BE2C (cell line): ENCODE data around the gene SMARCAD1.

Source experiments
- DNase-seq: peaks from one replicate; pipeline ENCODE4 v3.0.0-alpha.2; 2020
- H3K27me3 ChIP-seq: fragments of 250-450 bp; sonication (Bioruptor Pico); 2 replicates; pipeline ENCODE4 v1.5.1; 2020; ENCODE audit warnings: mild to moderate bottlenecking
- H3K36me3 ChIP-seq: fragments of 250-450 bp; sonication (Bioruptor Pico); 2 replicates; pipeline ENCODE4 v1.5.1; 2020; ENCODE audit warnings: mild to moderate bottlenecking
- H3K4me1 ChIP-seq: fragments of 250-450 bp; sonication (Bioruptor Pico); 2 replicates; pipeline ENCODE4 v1.5.1; 2020
- H3K4me3 ChIP-seq: 2 replicates; pipeline ENCODE4 v1.5.1; 2011; ENCODE audit warnings: low read depth, low read length
- H3K9me3 ChIP-seq: fragments of 250-450 bp; sonication (Bioruptor Pico); 2 replicates; pipeline ENCODE4 v1.5.1; 2020
- CTCF ChIP-seq: IDR thresholded peaks from 2 replicates; pipeline ENCODE4 v1.5.1; 2012; ENCODE audit warnings: mild to moderate bottlenecking, low read depth, low read length

Gene SMARCAD1

DNA sequence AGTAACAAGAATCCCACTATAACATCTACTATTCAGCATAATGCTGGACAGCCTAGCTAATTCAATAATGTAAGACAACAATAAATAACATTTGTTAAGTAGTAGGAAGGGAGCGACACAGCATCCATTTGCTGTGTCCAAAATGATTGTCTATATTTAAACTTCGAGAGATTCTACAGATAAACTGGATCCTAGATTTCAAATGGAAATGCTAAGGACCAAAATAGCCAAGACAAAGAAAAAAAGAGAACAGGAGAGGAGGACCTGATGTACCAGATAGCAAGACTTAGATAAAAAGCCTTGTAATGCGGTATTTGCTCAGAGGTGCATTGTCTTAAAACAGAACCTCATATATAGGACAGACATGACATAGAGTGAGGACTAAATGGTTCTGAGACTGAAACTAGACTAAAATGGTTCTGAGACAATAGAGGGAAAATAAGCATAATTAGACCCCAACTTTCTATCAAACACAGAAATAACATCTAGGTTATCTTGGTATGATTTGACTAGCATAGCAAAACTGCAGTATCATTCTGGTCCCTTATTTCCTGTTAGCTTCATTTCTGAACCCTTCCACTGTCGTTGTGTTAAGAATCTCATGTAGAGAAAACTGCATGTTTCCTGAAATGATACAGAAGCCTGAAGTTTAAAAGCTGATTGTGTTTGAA, 131.2 kb downstream of the SMARCAD1 start:
- no peak for DNase-seq
- no peaks in the 10 kb centered on the region for H3K36me3 ChIP-seq
- H3K4me1 ChIP-seq: peaks cover 22% of the 10 kb centered on the region
- H3K27me3 ChIP-seq: no peaks in the 10 kb centered on the region
- no peak for TF ChIP-seq CTCF
- no peak overlapping the region for H3K4me3 ChIP-seq
- H3K9me3 ChIP-seq: no peaks in the 10 kb centered on the region

DNA sequence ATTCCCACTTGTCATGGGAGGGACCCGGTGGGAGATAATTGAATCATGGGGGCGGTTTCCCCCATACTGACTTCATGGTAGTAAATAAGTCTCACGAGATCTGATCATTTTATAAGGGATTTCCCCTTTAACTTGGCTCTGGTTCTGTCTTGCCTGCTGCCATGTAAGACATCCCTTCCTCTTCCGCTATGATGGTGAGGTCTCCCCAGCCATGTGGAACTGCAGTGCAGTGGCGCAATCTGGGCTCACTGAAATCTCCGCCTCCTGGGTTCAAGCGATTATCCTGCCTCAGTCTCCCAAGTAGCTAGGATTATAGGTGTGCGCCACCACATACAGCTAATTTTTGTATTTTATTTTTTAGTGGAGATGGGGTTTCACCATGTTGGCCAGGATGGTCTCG, 132.1 kb downstream of the SMARCAD1 start:
- no peaks in the 10 kb centered on the region for H3K27me3 ChIP-seq
- no peak for TF ChIP-seq CTCF
- DNase-seq: no peak
- peaks cover 22% of the 10 kb centered on the region for H3K4me1 ChIP-seq
- H3K4me3 ChIP-seq: no peak overlapping the region
- H3K36me3 ChIP-seq: no peaks in the 10 kb centered on the region
- H3K9me3 ChIP-seq: no peaks in the 10 kb centered on the region
